ENCODE results near the gene HERC3. TPM values are rescaled to one million over a fixed set of nuclear protein-coding genes. Genes with fewer than 3 reads are reported as not detected.
A peak's percentile ranks its signal among the peaks of the same experiment; 100 is the strongest.

The HERC3 gene
- total and polyA plus RNA-seq, 2 of the 13 experiments (the other 11 are each of a cell fraction or from before 2014, with no cell fraction given): 3.8 to 6.2 TPM

DNA sequence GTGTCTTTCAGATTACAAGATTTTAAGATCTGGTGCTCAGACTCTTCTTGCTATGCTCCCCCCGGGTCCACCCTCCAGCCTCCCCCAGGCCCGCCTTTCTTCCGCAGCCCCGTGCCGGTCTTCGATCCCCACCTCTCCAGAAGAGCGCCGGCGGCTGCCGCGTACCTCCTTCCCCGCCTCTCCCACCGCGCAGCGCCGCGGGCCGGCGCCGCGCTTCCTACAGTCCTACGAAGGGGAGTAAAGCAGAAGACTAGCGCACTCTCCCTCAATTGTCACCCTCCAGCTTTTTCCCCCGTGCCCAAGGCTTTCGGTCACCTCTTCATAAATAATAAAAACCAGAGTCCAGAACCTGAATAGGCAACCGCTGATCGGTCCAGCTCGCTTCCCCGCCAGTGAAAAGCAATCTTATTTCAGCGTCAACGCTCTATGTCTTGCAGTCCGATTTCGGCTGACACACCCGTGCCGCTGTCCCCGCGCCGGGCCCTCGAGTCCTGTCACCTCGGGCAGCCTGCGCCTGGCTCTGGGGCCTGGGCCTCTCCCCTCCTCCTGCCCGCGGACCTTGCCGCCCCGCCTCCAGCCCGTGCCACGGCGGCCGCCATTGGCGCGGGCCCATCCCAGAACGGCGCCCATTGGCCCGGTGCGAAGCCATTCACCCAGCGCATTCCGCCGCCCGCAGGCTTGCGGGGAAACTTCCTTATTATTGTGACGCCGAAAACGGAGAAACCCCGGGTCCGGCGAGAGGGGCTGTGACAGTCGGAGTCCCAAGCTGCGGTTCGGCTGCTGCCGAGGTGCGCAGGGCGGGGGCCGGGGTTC is at the start of gene HERC3 (continued):
- TF ChIP-seq ZNF775 (CRISPR knock-in tag; IDR thresholded peaks at IDR 0.05; ENCODE audit: borderline replicate concordance): 0 out of 2 replicates have a peak, but pooled peaks have one; percentile 13
- TF ChIP-seq PRDM15 (CRISPR knock-in tag; IDR thresholded peaks at IDR 0.05): 0 out of 2 replicates have a peak, but pooled peaks have one; percentile 27
- TF ChIP-seq, protein P1, sequence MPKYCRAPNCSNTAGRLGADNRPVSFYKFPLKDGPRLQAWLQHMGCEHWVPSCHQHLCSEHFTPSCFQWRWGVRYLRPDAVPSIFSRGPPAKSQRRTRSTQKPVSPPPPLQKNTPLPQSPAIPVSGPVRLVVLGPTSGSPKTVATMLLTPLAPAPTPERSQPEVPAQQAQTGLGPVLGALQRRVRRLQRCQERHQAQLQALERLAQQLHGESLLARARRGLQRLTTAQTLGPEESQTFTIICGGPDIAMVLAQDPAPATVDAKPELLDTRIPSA (CRISPR knock-in tag; IDR thresholded peaks at IDR 0.05; ENCODE audit: borderline replicate concordance): no peak
- TF ChIP-seq ZNF318 (CRISPR knock-in tag; IDR thresholded peaks at IDR 0.05): no peak
- TF ChIP-seq YY1 (IDR thresholded peaks at IDR 0.05; ENCODE audit: insufficient read depth, insufficient replicate concordance, low read depth, low read length): no peak
- peak; percentile 35; the same call in 1 of the 2 replicates for TF ChIP-seq TBX2 (CRISPR knock-in tag; IDR thresholded peaks at IDR 0.05; ENCODE audit: borderline replicate concordance)
- TF ChIP-seq, protein P2, sequence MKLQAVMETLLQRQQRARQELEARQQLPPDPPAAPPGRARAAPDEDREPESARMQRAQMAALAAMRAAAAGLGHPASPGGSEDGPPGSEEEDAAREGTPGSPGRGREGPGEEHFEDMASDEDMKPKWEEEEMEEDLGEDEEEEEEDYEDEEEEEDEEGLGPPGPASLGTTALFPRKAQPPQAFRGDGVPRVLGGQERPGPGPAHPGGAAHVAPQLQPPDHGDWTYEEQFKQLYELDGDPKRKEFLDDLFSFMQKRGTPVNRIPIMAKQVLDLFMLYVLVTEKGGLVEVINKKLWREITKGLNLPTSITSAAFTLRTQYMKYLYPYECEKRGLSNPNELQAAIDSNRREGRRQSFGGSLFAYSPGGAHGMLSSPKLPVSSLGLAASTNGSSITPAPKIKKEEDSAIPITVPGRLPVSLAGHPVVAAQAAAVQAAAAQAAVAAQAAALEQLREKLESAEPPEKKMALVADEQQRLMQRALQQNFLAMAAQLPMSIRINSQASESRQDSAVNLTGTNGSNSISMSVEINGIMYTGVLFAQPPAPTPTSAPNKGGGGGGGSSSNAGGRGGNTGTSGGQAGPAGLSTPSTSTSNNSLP (IDR thresholded peaks at IDR 0.05; ENCODE audit: low read depth, low read length): no peak
- TF ChIP-seq NAIF1 (CRISPR knock-in tag; IDR thresholded peaks at IDR 0.05; ENCODE audit: borderline replicate concordance): no peak
- TF ChIP-seq MNT (IDR thresholded peaks at IDR 0.05): no peak
- no peak for TF ChIP-seq CEBPB (IDR thresholded peaks at IDR 0.05; ENCODE audit: borderline replicate concordance, low read depth, low read length)
- peak; percentile 81 for TF ChIP-seq RNF2 (conservative IDR thresholded peaks at IDR 0.05; ENCODE audit: low read depth)
